ENCODE data around the gene ALDH18A1.

DNA sequence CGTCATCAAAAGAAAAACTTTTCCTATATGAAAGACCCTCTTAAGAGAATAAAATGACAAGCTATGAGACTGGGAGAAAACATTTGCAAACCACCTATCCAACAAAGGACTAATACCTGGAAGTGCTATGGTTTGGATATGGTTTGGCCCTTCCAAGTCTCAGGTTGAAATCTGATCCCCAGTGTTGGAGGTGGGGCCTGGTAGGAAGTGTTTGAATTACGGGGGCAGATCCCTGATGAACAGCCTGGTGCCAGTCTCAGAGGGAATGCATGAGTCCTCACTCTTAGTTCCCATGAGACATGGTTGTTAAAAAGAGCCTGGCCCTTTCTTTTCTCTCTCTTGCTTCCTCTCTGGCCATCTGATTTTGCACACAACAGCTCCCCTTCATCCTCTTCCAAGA lies 6.3 kb downstream of the ALDH18A1 start:
- TF ChIP-seq, protein P1, sequence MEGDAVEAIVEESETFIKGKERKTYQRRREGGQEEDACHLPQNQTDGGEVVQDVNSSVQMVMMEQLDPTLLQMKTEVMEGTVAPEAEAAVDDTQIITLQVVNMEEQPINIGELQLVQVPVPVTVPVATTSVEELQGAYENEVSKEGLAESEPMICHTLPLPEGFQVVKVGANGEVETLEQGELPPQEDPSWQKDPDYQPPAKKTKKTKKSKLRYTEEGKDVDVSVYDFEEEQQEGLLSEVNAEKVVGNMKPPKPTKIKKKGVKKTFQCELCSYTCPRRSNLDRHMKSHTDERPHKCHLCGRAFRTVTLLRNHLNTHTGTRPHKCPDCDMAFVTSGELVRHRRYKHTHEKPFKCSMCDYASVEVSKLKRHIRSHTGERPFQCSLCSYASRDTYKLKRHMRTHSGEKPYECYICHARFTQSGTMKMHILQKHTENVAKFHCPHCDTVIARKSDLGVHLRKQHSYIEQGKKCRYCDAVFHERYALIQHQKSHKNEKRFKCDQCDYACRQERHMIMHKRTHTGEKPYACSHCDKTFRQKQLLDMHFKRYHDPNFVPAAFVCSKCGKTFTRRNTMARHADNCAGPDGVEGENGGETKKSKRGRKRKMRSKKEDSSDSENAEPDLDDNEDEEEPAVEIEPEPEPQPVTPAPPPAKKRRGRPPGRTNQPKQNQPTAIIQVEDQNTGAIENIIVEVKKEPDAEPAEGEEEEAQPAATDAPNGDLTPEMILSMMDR (IDR thresholded peaks at IDR 0.05; ENCODE audit: extremely low read depth in 1 of 2, insufficient read depth in 1 of 2, low read depth in 1 of 2, low read length in 2 of 2), result no peak
- TF ChIP-seq, protein P2, sequence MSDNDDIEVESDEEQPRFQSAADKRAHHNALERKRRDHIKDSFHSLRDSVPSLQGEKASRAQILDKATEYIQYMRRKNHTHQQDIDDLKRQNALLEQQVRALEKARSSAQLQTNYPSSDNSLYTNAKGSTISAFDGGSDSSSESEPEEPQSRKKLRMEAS (IDR thresholded peaks at IDR 0.05; ENCODE audit: insufficient read depth, insufficient read length), result no peak
- TF ChIP-seq POLR2A (IDR thresholded peaks at IDR 0.05; ENCODE audit: low read depth, low read length) (no peak), POLR2AphosphoS5 (IDR thresholded peaks at IDR 0.05; ENCODE audit: insufficient read depth, low read depth, low read length) (no peak), MYC (IDR thresholded peaks at IDR 0.05; ENCODE audit: low read depth, low read length) (no peak), EZH2 (IDR thresholded peaks at IDR 0.05; ENCODE audit: borderline replicate concordance, low read depth, low read length, severe bottlenecking) (no peak)
